Measurements from ENCODE around the gene MPND. TPM values are rescaled to one million over a fixed set of nuclear protein-coding genes. Genes with fewer than 3 reads are reported as not detected.

MPND gene
- total and polyA plus RNA-seq, 8 donors = 19.9 to 31.3 (median 25.8) TPM

- no peak overlapping the region for H3K4me3 ChIP-seq
- H3K27ac ChIP-seq = no peak overlapping the region
- H3K9me3 ChIP-seq = no peaks in the 10 kb centered on the region
- H3K4me1 ChIP-seq = no peaks in the 10 kb centered on the region
- intact Hi-C loops (cut with DNase I) = no loop called here
- DNase-seq (no peak), ATAC-seq (no peak)
- TF ChIP-seq CTCF (IDR thresholded peaks at IDR 0.05) = no peak
- no peaks in the 10 kb centered on the region for H3K36me3 ChIP-seq
- peaks cover 0 to 42% of the 10 kb centered on the region in 2 donors for H3K27me3 ChIP-seq
Observed at GRCh38 chr19:4297901-4298809, 45.2 kb upstream of the MPND start.

- Histone ChIP-seq H3K4me3 (no peak overlapping the region), H3K27me3 (peaks cover 0 to 39% of the 10 kb centered on the region in 2 donors), H3K9me3 (no peaks in the 10 kb centered on the region), H3K36me3 (no peaks in the 10 kb centered on the region), H3K4me1 (no peaks in the 10 kb centered on the region), H3K27ac (no peak overlapping the region)
- no peak for ATAC-seq
- intact Hi-C loops (cut with DNase I) = no loop called here
- no peak for TF ChIP-seq CTCF (IDR thresholded peaks at IDR 0.05)
- no peak for DNase-seq
Observed at GRCh38 chr19:4298810-4299550, 44.4 kb upstream of the MPND start.

- TF ChIP-seq CTCF (IDR thresholded peaks at IDR 0.05) = no peak
- Histone ChIP-seq H3K9me3 (no peaks in the 10 kb centered on the region), H3K36me3 (no peaks in the 10 kb centered on the region), H3K27ac (no peak overlapping the region), H3K27me3 (peaks cover 0 to 41% of the 10 kb centered on the region in 2 donors), H3K4me3 (no peak overlapping the region), H3K4me1 (peaks cover 0 to 5% of the 10 kb centered on the region in 2 donors)
- intact Hi-C loops (cut with DNase I) = no loop called here
- no peak for DNase-seq
- ATAC-seq = no peak
Observed at GRCh38 chr19:4300589-4300988, 42.8 kb upstream of the MPND start.

- Histone ChIP-seq H3K36me3 (no peaks in the 10 kb centered on the region), H3K9me3 (no peaks in the 10 kb centered on the region), H3K27ac (no peak overlapping the region), H3K4me3 (no peak overlapping the region), H3K27me3 (peaks cover 0 to 35% of the 10 kb centered on the region in 2 donors), H3K4me1 (peaks cover 0 to 5% of the 10 kb centered on the region in 2 donors)
- ATAC-seq (no peak), DNase-seq (no peak)
- no peak for TF ChIP-seq CTCF (IDR thresholded peaks at IDR 0.05)
- intact Hi-C loops (cut with DNase I) = no loop called here
Observed at GRCh38 chr19:4301590-4302242, 41.6 kb upstream of the MPND start.

Data from left lung (tissue), 10 donors.